ENCODE data around the gene TOX3.

GRCh38 chr16:52404546-52404945 lies 142.4 kb downstream of the TOX3 start:
- TF ChIP-seq ZNF768 (tag by site-specific recombination; IDR thresholded peaks at IDR 0.05) (no peak), ZNF169 (tag by site-specific recombination; IDR thresholded peaks at IDR 0.05) (no peak), CTCF (tag by site-specific recombination; IDR thresholded peaks at IDR 0.05) (no peak), ZNF558 (tag by site-specific recombination; IDR thresholded peaks at IDR 0.05) (no peak), ZNF544 (tag by site-specific recombination; IDR thresholded peaks at IDR 0.05) (no peak), KLF10 (tag by site-specific recombination; IDR thresholded peaks at IDR 0.05) (no peak), ZNF707 (tag by site-specific recombination; IDR thresholded peaks at IDR 0.05) (no peak), ZNF121 (tag by site-specific recombination; IDR thresholded peaks at IDR 0.05) (no peak), ZNF510 (tag by site-specific recombination; IDR thresholded peaks at IDR 0.05; ENCODE audit: insufficient replicate concordance) (no peak), ZSCAN16 (tag by site-specific recombination; IDR thresholded peaks at IDR 0.05) (no peak), ZNF146 (tag by site-specific recombination; IDR thresholded peaks at IDR 0.05) (no peak), ZBTB17 (tag by site-specific recombination; IDR thresholded peaks at IDR 0.05) (no peak), ZNF777 (tag by site-specific recombination; IDR thresholded peaks at IDR 0.05; ENCODE audit: borderline replicate concordance) (no peak), ZBTB21 (tag by site-specific recombination; IDR thresholded peaks at IDR 0.05) (no peak)

Data from HEK293 (cell line).